Tibial nerve (tissue), 4 donors: Measurements from ENCODE around the gene OPRPN. TPM values are rescaled to one million over a fixed set of nuclear protein-coding genes. Genes with fewer than 3 reads are reported as not detected.

ENCODE experiments used
- DNase-seq, 2 donors: peaks; one replicate each; pipeline ENCODE4 v3.0.0-alpha.2; 2019; ENCODE audit warnings: low spot score in 2 of 2
- H3K27ac ChIP-seq, 4 donors: fragments of 200-600 bp; sonication (generic) in 3 of 4; one replicate each; pipeline ENCODE4 v1.5.1; 2017 to 2019; ENCODE audit warnings: mild to moderate bottlenecking in 1 of 4
- H3K27me3 ChIP-seq, 2 donors: fragments of 200-600 bp; sonication (generic) in 1 of 2; one replicate each; pipeline versions ENCODE4 v1.5.1 to v1.6.0; 2017 to 2019
- H3K36me3 ChIP-seq, 3 donors: fragments of 200-600 bp; sonication (generic); one replicate each; pipeline ENCODE4 v1.5.1; 2018 to 2019
- H3K4me1 ChIP-seq, 4 donors: fragments of 200-600 bp; sonication (generic) in 3 of 4; one replicate each; pipeline ENCODE4 v1.5.1; 2017 to 2019
- H3K4me3 ChIP-seq, 4 donors: fragments of 200-600 bp; sonication (generic) in 3 of 4; one replicate each; pipeline ENCODE4 v1.5.1; 2017 to 2019; ENCODE audit warnings: mild to moderate bottlenecking in 1 of 4, moderate library complexity in 1 of 4
- H3K9me3 ChIP-seq, 4 donors: fragments of 200-600 bp; sonication (generic) in 3 of 4; one replicate each; pipeline ENCODE4 v1.5.1; 2017 to 2019
- EP300 ChIP-seq, 2 donors: sonication (generic); formaldehyde crosslinking; IDR thresholded peaks; one replicate each; pipeline ENCODE4 v1.6.1; 2017; ENCODE audit warnings: antibody characterized with exemption in 2 of 2, mild to moderate bottlenecking in 1 of 2
- POLR2A ChIP-seq, 2 donors: fragments of 450-650 bp; IDR thresholded peaks; one replicate each; pipeline ENCODE4 v1.6.1; 2017; ENCODE audit warnings: antibody characterized with exemption in 2 of 2, mild to moderate bottlenecking in 2 of 2, moderate library complexity in 2 of 2
- WGBS, 2 donors: methylation state at CpG; one replicate each; pipeline ENCODE4 v1.1.5; 2018; 5-methylcytosine and 5-hydroxymethylcytosine counted together
- total RNA-seq, 4 donors: library from RNA; depleted of rRNA; stranded (reverse); fragments of >200 nt; gene quantifications; one replicate each; pipeline ENCODE4 v1.1.0, GENCODE V29; 2016
- TF ChIP-seq, protein P1 (sequence below), 5 experiments: fragments of 200-600 bp in 3 of 5; fragments of 450-650 bp in 2 of 5; sonication (generic) in 3 of 5; IDR thresholded peaks; one replicate each; pipeline ENCODE4 v1.5.1; 2016 to 2019; ENCODE audit warnings: antibody characterized with exemption in 5 of 5, mild to moderate bottlenecking in 3 of 5, moderate library complexity in 2 of 5

The OPRPN gene
- total RNA-seq, 4 donors from 2014 or later = not detected

DNA sequence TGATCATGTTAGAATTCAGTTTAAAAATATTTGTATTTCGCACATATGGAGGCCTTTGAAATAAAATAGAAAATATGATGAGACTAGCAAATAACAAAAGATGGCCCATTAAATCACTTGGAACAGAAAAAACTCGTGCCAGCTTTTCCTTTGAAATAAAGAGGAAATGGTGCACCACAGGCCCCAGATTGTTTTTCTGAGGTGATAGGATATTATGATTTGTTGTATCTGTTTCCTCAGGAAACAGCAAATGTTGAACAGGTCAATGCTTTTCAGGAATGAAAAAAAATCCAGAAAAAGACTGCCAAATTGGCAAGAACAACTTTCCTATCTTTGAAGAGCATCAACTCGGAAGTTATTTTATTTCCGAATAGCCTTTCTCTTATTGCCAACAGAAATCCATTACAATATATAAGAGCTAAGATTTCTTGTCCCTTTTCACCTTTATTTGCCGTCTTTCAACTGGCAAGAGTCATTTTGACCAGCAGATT is 15.0 kb upstream of the OPRPN start, which contains the start of gene SMR3B:
SMR3B (plus strand) TSS at position 441 of the 491 bp plus-strand sequence. CDS start 1,380 bp downstream, outside the sequence.
- DNase-seq = no peak
- H3K27me3 ChIP-seq = no peaks in the 10 kb centered on the region
- no peaks in the 10 kb centered on the region for H3K4me1 ChIP-seq
- no peak within 1 kb of the TSS for H3K27ac ChIP-seq
- H3K9me3 ChIP-seq = no peaks in the 10 kb centered on the region
- H3K36me3 ChIP-seq = no peaks in the 10 kb centered on the region
- 76 to 81% methylated on average over 5 of the region's 5 CpGs for WGBS, 2 donors
- H3K4me3 ChIP-seq = no peak within 1 kb of the TSS
- TF ChIP-seq EP300 (IDR thresholded peaks at IDR 0.05) (no peak), POLR2A (IDR thresholded peaks at IDR 0.05) (no peak)
- TF ChIP-seq, protein P1, sequence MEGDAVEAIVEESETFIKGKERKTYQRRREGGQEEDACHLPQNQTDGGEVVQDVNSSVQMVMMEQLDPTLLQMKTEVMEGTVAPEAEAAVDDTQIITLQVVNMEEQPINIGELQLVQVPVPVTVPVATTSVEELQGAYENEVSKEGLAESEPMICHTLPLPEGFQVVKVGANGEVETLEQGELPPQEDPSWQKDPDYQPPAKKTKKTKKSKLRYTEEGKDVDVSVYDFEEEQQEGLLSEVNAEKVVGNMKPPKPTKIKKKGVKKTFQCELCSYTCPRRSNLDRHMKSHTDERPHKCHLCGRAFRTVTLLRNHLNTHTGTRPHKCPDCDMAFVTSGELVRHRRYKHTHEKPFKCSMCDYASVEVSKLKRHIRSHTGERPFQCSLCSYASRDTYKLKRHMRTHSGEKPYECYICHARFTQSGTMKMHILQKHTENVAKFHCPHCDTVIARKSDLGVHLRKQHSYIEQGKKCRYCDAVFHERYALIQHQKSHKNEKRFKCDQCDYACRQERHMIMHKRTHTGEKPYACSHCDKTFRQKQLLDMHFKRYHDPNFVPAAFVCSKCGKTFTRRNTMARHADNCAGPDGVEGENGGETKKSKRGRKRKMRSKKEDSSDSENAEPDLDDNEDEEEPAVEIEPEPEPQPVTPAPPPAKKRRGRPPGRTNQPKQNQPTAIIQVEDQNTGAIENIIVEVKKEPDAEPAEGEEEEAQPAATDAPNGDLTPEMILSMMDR (IDR thresholded peaks at IDR 0.05) = no peak

DNA sequence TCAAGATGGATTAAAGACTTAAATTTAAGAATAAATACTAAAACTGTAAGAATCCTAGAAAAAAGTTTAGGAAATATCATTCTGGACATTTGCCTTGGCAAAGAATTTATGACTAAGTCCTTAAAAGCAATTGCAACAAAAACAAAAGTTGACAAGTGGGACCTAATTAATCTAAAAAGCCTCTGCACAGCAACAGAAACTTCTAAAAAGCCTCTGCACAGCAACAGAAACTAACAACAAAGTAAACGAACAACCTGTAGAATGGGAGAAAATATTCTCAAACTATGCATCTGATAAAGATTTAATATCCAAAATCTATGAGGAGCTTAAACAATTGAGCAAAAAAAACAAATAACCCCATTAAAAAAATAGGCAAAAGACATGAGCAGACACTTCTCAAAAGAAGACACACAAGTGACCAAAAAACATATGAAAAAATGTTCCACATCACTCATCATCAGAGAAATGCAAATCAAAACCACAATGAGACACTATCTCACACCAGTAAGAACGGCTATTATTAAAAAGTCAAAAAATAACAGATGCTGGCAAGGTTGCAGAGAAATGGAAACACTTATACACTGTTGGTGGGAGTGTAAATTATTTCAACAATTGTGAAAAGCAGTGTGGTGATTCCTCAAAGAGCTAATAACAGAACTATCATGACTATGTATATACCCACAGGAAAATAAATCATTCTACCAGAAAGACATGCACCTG is 5.5 kb upstream of the OPRPN start:
- H3K9me3 ChIP-seq = no peaks in the 10 kb centered on the region
- 73 to 80% methylated on average over 2 of the region's 2 CpGs for WGBS, 2 donors
- TF ChIP-seq, protein P1 (IDR thresholded peaks at IDR 0.05) = no peak
- no peak for TF ChIP-seq POLR2A (IDR thresholded peaks at IDR 0.05)
- no peak for TF ChIP-seq EP300 (IDR thresholded peaks at IDR 0.05)

DNA sequence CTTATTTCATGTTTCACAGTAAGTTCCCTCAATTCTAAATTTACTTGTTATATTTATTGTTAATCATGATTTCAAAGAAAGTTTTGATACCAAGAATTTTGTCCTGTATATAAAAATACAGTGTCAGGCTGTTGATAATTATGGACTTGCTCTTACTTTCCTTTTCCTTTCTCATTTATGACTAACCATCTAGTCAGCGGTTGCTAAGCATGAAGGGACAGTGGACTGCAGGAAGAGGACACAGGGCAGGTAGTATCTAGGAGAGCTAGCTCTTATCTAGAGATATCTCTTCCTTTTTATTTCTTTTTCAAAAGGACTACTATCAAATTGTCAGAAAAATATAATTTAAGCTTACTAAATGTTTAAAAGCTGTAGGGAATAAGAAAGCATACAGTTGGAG is 1.6 kb downstream of the OPRPN start:
- WGBS, 2 donors = 84 to 95% methylated on average over 1 of the region's 1 CpG
- no peak for TF ChIP-seq POLR2A (IDR thresholded peaks at IDR 0.05)
- TF ChIP-seq EP300 (IDR thresholded peaks at IDR 0.05) = no peak
- TF ChIP-seq, protein P1 (IDR thresholded peaks at IDR 0.05) = no peak

More for the DNA sequence above, 5.5 kb upstream of the OPRPN start:
- Histone ChIP-seq H3K36me3 (no peaks in the 10 kb centered on the region), H3K27ac (no peak overlapping the region), H3K4me3 (no peak overlapping the region), H3K27me3 (no peaks in the 10 kb centered on the region), H3K4me1 (no peaks in the 10 kb centered on the region)
- DNase-seq = no peak

DNA sequence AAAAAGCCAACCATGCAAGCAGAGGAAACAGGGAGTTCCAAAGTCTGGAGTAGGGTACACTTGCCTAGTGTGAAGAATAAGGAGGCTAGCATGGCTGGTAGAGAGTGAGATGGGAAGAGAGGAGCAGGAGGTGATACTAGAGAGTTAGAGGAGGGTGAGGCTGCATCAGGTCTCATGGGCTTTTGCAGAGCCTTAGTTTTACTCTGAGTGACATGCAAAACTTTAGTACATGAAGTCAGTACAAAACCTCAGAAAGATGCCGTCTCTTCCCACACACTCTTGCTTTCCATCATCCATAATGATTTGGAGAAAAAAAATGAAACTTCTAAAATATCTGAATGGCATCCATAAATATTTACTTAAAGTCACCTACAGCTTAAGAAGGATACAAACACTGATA is 5.0 kb downstream of the OPRPN start:
- 91 to 95% methylated on average over 1 of the region's 1 CpG for WGBS, 2 donors
- no peak overlapping the region for H3K4me3 ChIP-seq
- no peak for DNase-seq
- H3K9me3 ChIP-seq = no peaks in the 10 kb centered on the region
- no peaks in the 10 kb centered on the region for H3K4me1 ChIP-seq
- no peak for TF ChIP-seq POLR2A (IDR thresholded peaks at IDR 0.05)
- TF ChIP-seq, protein P1 (IDR thresholded peaks at IDR 0.05) = no peak
- TF ChIP-seq EP300 (IDR thresholded peaks at IDR 0.05) = no peak
- H3K27ac ChIP-seq = no peak overlapping the region
- no peaks in the 10 kb centered on the region for H3K36me3 ChIP-seq
- no peaks in the 10 kb centered on the region for H3K27me3 ChIP-seq

More for the DNA sequence above, 1.6 kb downstream of the OPRPN start:
- no peaks in the 10 kb centered on the region for H3K9me3 ChIP-seq
- H3K27me3 ChIP-seq = no peaks in the 10 kb centered on the region
- no peak overlapping the region for H3K27ac ChIP-seq
- no peaks in the 10 kb centered on the region for H3K4me1 ChIP-seq
- DNase-seq = no peak
- no peaks in the 10 kb centered on the region for H3K36me3 ChIP-seq
- H3K4me3 ChIP-seq = no peak overlapping the region

DNA sequence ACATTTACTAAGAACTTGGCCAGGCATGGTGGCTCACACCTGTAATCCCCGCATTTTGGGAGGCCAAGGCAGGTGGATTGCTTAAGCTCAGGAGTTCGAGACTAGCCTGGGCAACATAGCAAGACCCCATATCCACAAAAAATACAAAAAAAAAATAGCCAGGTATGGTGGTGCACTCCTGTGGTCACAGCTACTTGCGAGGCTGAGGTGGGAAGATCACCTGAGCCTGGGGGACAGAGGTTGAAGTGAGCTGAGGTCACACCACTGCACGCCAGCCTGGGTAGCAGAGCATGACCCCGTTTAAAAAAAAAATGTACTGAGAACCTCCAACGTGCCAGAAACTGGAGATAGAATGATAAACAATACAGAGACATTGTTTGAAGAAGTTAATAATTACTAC is 8.0 kb downstream of the OPRPN start:
- Histone ChIP-seq H3K36me3 (no peaks in the 10 kb centered on the region), H3K9me3 (no peaks in the 10 kb centered on the region), H3K27ac (no peak overlapping the region), H3K27me3 (no peaks in the 10 kb centered on the region), H3K4me3 (no peak overlapping the region), H3K4me1 (no peaks in the 10 kb centered on the region)
- 75 to 82% methylated on average over 6 of the region's 6 CpGs for WGBS, 2 donors
- DNase-seq = no peak
- no peak for TF ChIP-seq POLR2A (IDR thresholded peaks at IDR 0.05)
- TF ChIP-seq EP300 (IDR thresholded peaks at IDR 0.05) = no peak
- TF ChIP-seq, protein P1 (IDR thresholded peaks at IDR 0.05) = no peak
